GM21528 (cell line): ENCODE data around the gene PFKP.
A peak's percentile ranks its signal among the peaks of the same experiment; 100 is the strongest.
"Not testable (repeated sequence)": the region's sequence is repeated elsewhere in the genome, so short reads cannot be mapped to it uniquely, and the experiment has no call there.

Source experiments
- ATAC-seq: cut with Tn5 transposase; IDR thresholded peaks from one replicate; pipeline ENCODE4 v1.9.1; 2021; ENCODE audit warnings: mild to moderate bottlenecking, moderate library complexity; ENCODE audit not compliant: unreplicated experiment, low FRiP score

Gene PFKP

GRCh38 chr10:3147117-3147820 is 79.9 kb downstream of the PFKP start:
- no peak for ATAC-seq

GRCh38 chr10:3148041-3148440 is 80.7 kb downstream of the PFKP start:
- ATAC-seq: no peak

DNA sequence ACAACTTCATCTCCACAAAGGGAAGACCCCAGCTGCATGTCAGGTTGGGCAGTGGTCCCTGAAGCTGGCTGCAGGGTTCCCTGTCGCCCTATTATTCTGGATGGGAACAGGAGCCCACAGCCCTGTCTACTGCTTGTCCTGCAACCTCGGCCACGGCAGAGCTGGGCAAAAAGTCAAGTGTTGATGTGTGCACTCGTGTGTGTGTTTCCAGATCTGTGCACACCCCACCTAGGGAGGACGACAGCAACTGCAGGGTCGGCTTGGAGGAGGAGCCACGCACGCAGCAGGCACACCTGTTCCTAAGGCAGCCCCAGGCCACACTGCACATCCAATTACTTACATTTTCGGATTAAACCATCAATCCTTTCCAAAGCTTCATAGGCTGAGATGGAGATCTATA is 81.6 kb downstream of the PFKP start:
- ATAC-seq: no peak

DNA sequence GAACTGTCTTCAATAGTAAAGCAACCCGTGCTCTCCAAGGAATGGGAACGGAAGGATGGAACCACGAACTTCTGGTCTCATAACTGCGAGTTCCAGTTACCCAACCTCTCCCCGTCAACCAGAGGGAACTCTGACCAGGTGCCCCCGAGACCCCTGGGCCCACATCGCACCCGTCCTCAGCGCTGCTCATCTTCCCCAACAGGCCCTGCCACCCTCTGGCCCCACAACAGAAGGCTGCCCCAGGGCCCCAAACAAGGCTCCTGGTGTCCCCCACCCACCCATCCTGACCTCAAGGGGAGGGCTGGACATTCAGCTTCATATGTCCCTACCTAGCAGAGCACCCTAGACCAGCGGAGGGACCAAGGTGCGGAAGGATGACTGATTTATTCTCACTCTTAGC is 82.6 kb downstream of the PFKP start:
- ATAC-seq: no peak

DNA sequence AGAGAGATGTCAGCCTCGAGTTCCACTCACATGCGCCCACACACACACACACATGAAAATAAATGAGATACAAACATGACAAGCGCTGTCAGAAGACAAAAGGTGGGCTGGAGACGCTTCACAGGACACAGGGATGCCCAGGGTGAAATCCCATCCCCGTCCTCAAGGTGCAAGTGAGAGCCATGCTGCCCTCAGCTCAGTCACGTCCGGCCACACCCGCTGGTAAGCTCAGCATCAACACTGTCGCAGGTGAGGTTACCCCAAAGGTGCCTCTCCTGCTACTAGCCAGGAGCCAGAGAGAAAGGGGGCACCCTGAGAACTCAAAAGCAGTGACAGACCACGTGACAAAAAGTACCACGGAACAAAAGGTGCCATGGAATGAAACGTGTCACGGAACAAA is 83.0 kb downstream of the PFKP start:
- no peak for ATAC-seq

GRCh38 chr10:3150961-3151360 is 83.6 kb downstream of the PFKP start:
- no peak for ATAC-seq

DNA sequence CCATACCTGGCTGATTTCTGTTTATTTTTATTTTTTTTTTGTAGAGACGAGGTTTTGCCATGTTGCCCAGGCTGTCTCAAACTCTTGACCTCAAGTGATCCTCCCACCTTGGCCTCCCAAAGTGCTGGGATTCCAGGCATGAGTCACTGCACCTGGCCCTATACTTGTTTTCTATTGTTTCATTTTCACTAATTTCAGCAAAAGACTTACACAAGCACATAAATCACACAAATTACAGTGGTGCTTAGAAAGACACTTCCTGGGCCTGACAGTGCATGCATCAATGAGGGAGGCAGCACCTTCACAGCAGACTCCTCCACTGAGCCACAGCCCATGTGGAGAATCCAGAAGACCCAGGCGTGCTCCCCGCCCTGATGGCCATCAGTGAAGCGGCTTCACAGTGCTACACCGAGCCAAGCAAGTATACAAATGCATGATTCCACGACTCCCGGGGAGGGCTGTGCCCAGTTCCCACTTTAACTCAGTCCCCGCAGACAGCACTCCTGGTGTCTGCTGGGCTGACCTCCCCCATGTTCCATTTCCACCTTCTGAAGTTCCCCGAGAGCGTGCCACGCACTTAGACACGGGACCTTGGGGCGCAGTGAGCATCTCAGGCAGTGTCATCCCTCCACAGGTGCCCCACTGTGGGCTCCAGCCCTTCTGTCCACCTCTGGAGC is 84.7 kb downstream of the PFKP start:
- ATAC-seq: no peak

DNA sequence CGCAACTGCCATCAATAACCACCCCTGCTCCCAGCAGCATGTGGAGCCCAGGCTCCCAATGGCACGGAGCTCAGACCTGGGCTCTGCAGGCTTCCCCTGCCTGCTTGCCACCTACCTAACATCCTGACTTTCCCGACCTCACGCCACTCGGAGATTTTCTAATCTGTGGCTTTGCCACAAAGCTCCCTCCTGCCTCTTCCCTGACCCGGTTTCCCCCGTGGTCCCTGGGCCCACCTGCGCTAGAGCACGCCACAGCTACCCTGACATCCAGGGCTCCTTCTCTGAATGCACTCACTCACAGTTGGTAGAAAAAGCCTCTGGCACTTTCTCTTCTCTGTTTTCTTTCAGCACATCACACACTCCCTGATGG is 85.2 kb downstream of the PFKP start:
- ATAC-seq: no peak

- ATAC-seq: no peak
Observed at GRCh38 chr10:3154666-3155065, 87.3 kb downstream of the PFKP start.

GRCh38 chr10:3159152-3159551 is 91.8 kb downstream of the PFKP start:
- no peak for ATAC-seq

- no peak for ATAC-seq
Observed at GRCh38 chr10:3162533-3162932, 95.2 kb downstream of the PFKP start.

DNA sequence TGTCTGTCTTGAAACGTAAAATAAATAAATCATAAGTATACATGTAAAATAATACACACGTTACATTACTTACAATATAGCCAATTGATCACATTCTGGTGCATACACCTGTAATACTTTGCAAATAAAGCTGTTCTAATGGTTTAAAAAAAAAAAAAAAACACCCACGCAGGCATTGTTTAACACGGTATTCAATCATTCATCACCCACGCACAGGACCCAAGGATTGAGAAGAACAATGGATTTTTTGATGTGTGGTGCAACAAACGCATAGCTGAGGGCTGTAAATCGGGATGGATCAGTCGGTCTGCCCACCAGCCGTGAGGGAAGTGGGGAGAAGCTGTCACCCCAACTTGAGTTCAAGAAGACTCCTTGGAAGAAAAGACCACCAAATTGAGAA is 96.5 kb downstream of the PFKP start:
- ATAC-seq: no peak

DNA sequence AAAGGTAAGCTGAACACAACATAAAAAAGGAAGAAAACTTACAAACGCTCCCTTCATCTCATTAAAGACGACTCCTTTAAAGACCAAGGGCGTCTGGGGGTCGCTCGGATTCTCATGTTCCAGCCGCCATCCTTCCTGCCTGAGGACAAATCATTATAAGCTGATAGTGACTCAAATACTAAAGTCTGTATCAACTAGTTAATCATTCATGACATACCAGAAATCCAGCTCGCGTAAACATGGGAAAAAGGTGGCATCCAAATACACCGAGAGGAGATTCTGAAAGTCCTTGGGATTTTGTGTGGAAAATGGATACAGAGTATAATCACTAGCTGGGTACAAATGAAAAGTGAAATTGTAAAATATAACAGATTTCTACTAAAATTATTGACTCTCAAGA is 97.8 kb downstream of the PFKP start:
- ATAC-seq: no peak

GRCh38 chr10:3166496-3167290 is 99.3 kb downstream of the PFKP start:
- no peak for ATAC-seq

DNA sequence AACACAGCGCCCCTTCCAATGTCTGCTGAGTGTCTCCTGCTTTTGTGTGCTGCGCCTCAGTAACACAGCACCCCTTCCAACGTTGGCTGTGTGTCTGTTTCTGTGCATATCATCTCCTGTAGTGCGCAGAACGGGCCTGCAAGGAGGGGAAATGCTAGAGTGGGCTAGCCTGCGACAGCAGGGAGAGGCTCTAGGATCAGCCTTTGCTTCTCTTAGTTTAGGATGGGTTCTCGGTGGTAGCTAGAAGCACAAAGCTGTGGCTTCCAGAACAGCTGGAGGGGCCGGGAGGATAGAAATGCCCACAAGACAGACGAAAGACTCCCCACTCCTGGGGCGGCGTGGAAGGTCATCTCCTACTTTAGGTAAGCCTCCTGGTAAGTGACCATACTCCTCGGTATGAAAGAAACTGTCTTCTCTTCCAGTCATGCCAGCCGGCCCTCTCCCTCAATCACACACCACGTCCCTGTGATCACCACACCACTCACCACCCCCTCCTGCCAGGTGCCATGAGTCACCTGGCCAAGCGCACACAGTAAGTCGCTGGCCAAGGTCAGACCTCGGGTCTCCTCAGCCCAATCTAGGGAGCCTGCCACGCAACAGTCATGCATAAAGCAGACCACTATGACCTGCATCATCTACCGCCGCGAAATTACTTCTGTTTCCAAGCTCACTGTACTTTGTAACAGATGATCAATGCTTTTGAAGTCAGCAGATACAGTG is 100.4 kb downstream of the PFKP start:
- no peak for ATAC-seq

DNA sequence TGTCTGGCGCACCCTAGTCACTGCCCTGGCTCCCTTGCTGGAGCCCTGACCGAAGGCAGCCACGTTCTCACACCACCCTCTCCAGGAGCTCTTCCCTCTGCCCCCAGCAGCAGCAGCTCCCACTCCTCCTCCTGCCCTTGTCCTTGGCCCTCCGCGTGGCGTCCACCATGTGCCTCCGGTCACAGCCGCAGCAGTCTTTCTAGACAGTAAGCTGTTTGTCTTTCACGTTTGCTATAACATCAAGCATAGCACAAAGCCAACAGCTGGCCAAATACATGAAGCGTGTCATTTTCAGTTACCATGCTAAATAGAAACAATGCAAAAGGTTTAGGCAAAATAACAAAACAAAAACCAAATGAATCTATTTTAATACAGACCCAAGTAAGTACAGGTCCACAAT is 101.9 kb downstream of the PFKP start:
- no peak for ATAC-seq

DNA sequence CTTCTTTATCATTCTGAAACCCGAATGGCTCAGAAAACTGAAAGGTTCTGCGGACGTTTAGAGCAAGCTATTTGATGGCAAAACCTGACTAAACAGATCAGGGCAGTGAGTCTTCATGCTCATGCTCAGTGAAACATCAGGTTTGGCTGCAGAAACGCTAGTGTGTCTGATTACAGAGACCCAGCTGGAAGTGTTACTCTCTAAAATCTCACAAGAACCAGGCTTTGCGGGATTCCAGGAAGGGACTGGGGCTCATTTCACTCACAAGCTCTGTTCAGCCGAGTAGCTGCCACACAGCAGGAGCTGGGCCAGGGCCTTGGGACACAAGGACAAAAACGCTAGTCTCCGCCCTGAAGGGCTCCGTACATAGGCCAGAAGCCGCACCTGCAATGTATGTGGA is 102.3 kb downstream of the PFKP start:
- no peak for ATAC-seq

GRCh38 chr10:3171488-3171887 is 104.1 kb downstream of the PFKP start:
- ATAC-seq: not testable (repeated sequence)

DNA sequence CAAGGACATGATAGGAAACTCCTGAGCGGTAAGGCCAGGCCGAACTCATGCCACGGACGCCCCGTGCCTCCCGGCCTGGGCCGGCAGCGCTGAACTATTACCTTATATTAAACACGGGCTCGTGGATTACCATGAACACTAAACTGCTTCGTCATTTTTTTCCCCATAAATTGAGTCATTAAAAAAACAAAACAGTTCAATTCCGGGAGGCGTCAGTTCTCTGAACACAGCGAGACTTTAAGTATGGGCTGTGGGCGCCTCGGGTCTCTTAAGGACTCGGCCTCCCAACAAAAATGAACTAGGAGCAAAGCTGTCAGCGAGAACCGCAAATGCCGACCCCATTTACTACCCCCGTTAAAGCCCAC is 104.7 kb downstream of the PFKP start:
- peak; percentile 1 for ATAC-seq

DNA sequence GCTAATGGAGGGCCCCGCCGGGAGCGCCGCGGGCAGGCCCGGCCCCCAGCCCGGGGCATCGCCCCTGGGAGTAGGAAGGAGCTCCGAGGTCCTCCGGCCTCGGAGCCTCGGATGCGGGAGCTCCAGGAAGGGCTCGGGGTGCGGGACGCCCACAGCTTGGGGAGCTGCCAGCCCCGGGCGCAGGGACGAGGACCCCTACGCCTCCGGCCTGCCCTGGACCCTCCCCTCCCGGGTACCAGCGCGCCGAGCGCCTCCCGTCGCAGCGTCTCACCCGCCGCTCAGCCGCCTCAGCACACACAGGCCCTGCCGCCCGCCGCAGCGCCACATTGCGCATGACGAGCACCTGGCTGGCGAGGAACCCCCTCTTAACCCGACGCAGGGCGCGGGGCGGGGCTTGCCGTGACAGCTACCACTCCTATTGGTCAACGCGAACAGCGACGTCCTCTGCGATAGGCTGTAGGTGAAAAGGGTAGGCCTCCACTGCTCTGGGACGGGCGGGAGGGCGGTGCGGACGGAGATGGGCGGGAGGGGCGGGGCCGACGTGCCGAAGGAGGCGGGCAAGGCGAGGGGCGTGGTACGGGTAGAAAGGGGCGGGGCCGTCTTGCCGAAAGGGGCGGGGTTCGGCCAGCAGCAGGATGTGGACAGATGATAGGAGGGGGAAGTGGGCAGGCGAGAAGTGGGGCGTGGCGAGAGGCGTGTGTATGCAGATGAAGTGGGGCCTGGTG is 105.3 kb downstream of the PFKP start, which contains the start of gene PITRM1:
TSS of gene PITRM1 (minus strand) at position 337 of the 725 bp plus-strand sequence. CDS start at position 327, 10 bp downstream.
- peak; percentile 97 for ATAC-seq
